Measurements from ENCODE around the gene PDSS2.

DNA sequence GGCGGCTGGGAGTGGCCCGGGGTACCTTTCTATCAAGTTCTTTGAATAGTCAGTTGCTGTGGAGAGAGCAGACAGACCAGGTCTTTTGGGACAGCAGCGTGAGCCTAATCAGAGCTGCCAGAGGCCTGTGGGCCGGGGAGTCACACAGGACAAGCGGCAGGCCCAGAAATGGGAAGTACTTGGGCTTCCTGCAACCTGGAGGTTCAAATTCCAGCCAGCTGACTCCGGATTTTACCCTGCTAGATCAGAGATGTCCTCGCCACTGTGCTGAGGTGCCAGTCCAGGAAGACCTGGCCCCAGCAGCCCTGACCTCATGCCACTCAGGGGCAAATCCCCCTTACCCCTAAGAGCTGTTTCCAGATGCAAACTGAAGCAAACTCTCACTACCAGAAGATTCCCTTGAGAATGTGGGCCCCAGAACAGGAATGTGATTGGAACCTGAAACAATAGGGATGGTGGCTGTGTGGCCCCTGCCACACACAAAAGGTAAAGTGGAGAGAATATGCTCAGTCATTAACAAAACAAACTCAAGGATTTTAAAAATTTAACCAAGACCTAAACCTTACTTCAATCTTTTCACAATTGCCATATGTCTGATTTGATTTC, 353.8 kb downstream of the PDSS2 start:
- TF ChIP-seq CTCF (IDR thresholded peaks at IDR 0.05) (no peak), ZFX (IDR thresholded peaks at IDR 0.05; ENCODE audit: borderline replicate concordance) (no peak)

All from 22Rv1 (cell line).